ENCODE data around the gene TRAM2. TPM values are rescaled to one million over a fixed set of nuclear protein-coding genes. Genes with fewer than 3 reads are reported as not detected.
A peak's percentile ranks its signal among the peaks of the same experiment; 100 is the strongest.

Gene TRAM2
- total and polyA plus RNA-seq, 2 of the 13 experiments (the other 11 are each of a cell fraction or from before 2014, with no cell fraction given): 49.1 to 72.5 TPM

DNA sequence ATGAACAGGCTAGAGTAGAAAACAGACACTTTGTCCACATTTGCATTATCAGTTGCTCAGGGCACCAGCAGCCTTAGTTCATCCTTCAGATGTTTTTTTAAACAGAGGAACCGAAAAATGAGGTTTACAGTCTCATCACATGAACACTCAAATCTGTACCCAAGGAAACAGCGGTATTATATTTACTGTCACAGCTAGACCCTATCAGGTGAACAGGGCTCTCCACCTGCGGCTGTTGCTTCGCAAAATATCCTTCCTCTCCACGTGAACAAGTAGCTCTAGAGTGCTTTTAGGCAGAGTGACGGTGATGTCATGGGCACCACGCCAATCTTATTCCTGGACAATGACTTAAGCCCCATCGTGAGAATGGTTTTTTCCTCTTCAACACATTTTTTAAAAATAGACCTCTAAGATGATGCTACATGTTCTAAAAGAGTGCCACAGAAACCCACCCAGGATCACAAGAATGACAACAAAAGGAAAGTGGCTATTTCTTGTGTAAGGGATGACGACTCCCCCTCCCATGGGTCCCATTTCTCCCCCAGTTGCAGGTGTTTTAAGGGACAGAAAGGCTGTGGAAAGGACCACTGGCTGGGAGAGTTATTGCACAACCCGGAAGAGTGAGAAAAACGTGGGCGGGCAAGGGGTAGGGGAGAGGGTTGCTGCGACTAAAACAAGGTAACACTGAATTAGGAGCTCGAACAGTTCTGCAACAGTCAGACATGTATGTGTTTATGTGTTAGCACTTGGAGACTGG, 79.0 kb downstream of the TRAM2 start:
- WGBS (ENCODE audit: low lambda C conversion rate): 89% methylated on average over 14 of the region's 14 CpGs
- Histone ChIP-seq H4K20me1 (ENCODE audit: insufficient read depth, low read length) (no peaks in the 10 kb centered on the region), H3K36me3 (replicated peaks in 1 of 2; ENCODE audit: control insufficient read depth in 1 of 2, insufficient read depth in 2 of 2, low read length in 2 of 2) (peaks cover 2 to 12% of the 10 kb centered on the region in 2 experiments), H2AFZ (ENCODE audit: low read length) (no peak overlapping the region), H3K27ac (ENCODE audit: extremely low read length, insufficient read depth, low read length) (no peak overlapping the region), H3K79me2 (ENCODE audit: insufficient read depth, low read length) (no peaks in the 10 kb centered on the region), H3K4me1 (ENCODE audit: insufficient read depth, low read length) (peaks cover 34% of the 10 kb centered on the region), H3K9me3 (ENCODE audit: low read length) (no peaks in the 10 kb centered on the region), H3K27me3 (ENCODE audit: control insufficient read depth in 1 of 2, insufficient read depth in 2 of 2, low read length in 2 of 2) (no peaks in the 10 kb centered on the region), H3K4me3 (replicated peaks in 1 of 3; ENCODE audit: insufficient read depth in 1 of 3, low read depth in 2 of 3, low read length in 3 of 3) (no peak overlapping the region), H3K9ac (ENCODE audit: insufficient read depth, low read depth, low read length) (no peak overlapping the region), H3K4me2 (ENCODE audit: low read depth, low read length) (no peak overlapping the region)
- no peak for ATAC-seq
- intact Hi-C loops (cut with micrococcal nuclease; ENCODE audit: unreplicated experiment): no loop called here
- no peak for DNase-seq (ENCODE audit: low spot score)
- FAIRE-seq: no peak
- no TSS peak for BruUV-seq (replicated peaks)
- in situ Hi-C loops (cut with HindIII; ENCODE audit: extremely low pct_ligation_motif_present, low pct_unique_long_range_greater_than_20kb): no loop called here
- ChIA-PET CTCF (ENCODE audit: low intra/inter-chr PET ratio, low total read pairs) (no interaction called here), POLR2A (no interaction called here)
- TF ChIP-seq ZNF724P (CRISPR knock-in tag; IDR thresholded peaks at IDR 0.05; ENCODE audit: borderline replicate concordance) (no peak), ZNF589 (CRISPR knock-in tag; conservative IDR thresholded peaks at IDR 0.05) (no peak), ZNF577 (CRISPR knock-in tag; IDR thresholded peaks at IDR 0.05; ENCODE audit: borderline replicate concordance, low read depth) (no peak), ZNF20 (CRISPR knock-in tag; IDR thresholded peaks at IDR 0.05) (no peak), ZNF101 (CRISPR knock-in tag; IDR thresholded peaks at IDR 0.05; ENCODE audit: borderline replicate concordance, low read depth) (no peak), ZNF333 (CRISPR knock-in tag; IDR thresholded peaks at IDR 0.05; ENCODE audit: borderline replicate concordance) (no peak), POLR2AphosphoS2 (IDR thresholded peaks at IDR 0.05; ENCODE audit: low read depth, low read length) (0 out of 2 replicates have a peak, but pooled peaks have one; percentile 48), PCBP2 (optimal IDR thresholded peaks at IDR 0.05; ENCODE audit: low read depth, low read length, poor library complexity, severe bottlenecking) (no peak), SKI (IDR thresholded peaks at IDR 0.05; ENCODE audit: partially characterized antibody) (no peak), ZNF766 (CRISPR knock-in tag; IDR thresholded peaks at IDR 0.05; ENCODE audit: borderline replicate concordance) (no peak), RBM22 (optimal IDR thresholded peaks at IDR 0.05; ENCODE audit: low read length) (peak; percentile 72), ZNF75D (CRISPR knock-in tag; IDR thresholded peaks at IDR 0.05; ENCODE audit: borderline replicate concordance) (no peak), RARA (CRISPR knock-in tag; IDR thresholded peaks at IDR 0.05) (no peak), ZNF678 (CRISPR knock-in tag; IDR thresholded peaks at IDR 0.05) (no peak), SOX5 (CRISPR knock-in tag; IDR thresholded peaks at IDR 0.05; ENCODE audit: borderline replicate concordance) (no peak)
- TF ChIP-seq, protein P1, sequence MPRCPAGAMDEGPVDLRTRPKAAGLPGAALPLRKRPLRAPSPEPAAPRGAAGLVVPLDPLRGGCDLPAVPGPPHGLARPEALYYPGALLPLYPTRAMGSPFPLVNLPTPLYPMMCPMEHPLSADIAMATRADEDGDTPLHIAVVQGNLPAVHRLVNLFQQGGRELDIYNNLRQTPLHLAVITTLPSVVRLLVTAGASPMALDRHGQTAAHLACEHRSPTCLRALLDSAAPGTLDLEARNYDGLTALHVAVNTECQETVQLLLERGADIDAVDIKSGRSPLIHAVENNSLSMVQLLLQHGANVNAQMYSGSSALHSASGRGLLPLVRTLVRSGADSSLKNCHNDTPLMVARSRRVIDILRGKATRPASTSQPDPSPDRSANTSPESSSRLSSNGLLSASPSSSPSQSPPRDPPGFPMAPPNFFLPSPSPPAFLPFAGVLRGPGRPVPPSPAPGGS (CRISPR knock-in tag; IDR thresholded peaks at IDR 0.05): no peak
- TF ChIP-seq, protein P2, sequence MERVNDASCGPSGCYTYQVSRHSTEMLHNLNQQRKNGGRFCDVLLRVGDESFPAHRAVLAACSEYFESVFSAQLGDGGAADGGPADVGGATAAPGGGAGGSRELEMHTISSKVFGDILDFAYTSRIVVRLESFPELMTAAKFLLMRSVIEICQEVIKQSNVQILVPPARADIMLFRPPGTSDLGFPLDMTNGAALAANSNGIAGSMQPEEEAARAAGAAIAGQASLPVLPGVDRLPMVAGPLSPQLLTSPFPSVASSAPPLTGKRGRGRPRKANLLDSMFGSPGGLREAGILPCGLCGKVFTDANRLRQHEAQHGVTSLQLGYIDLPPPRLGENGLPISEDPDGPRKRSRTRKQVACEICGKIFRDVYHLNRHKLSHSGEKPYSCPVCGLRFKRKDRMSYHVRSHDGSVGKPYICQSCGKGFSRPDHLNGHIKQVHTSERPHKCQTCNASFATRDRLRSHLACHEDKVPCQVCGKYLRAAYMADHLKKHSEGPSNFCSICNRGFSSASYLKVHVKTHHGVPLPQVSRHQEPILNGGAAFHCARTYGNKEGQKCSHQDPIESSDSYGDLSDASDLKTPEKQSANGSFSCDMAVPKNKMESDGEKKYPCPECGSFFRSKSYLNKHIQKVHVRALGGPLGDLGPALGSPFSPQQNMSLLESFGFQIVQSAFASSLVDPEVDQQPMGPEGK (CRISPR knock-in tag; IDR thresholded peaks at IDR 0.05): no peak
- TF ChIP-seq, protein P3, sequence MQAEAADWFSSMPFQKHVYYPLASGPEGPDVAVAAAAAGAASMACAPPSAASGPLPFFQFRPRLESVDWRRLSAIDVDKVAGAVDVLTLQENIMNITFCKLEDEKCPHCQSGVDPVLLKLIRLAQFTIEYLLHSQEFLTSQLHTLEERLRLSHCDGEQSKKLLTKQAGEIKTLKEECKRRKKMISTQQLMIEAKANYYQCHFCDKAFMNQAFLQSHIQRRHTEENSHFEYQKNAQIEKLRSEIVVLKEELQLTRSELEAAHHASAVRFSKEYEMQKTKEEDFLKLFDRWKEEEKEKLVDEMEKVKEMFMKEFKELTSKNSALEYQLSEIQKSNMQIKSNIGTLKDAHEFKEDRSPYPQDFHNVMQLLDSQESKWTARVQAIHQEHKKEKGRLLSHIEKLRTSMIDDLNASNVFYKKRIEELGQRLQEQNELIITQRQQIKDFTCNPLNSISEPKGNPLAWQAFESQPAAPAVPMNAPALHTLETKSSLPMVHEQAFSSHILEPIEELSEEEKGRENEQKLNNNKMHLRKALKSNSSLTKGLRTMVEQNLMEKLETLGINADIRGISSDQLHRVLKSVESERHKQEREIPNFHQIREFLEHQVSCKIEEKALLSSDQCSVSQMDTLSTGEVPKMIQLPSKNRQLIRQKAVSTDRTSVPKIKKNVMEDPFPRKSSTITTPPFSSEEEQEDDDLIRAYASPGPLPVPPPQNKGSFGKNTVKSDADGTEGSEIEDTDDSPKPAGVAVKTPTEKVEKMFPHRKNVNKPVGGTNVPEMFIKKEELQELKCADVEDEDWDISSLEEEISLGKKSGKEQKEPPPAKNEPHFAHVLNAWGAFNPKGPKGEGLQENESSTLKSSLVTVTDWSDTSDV (CRISPR knock-in tag; IDR thresholded peaks at IDR 0.05): no peak

All from HepG2 (cell line).